Epidermal melanocyte (primary cell): ENCODE measurements around the gene GFY.

Experiments used
- DNase-seq: peaks from one replicate; pipeline ENCODE4 v3.0.0; 2011; ENCODE audit warnings: low spot score; ENCODE audit not compliant: insufficient read length

GFY gene

GRCh38 chr19:49428547-49429451, 3.6 kb downstream of the GFY start:
- peak; percentile 8 for DNase-seq

- peak; percentile 17 for DNase-seq
Measured at GRCh38 chr19:49430172-49430677, 5.0 kb downstream of the GFY start.

- DNase-seq, result peak; percentile 9
Measured at GRCh38 chr19:49430678-49431329, 5.6 kb downstream of the GFY start.

GRCh38 chr19:49431330-49431749, 6.2 kb downstream of the GFY start:
- DNase-seq, result no peak

- DNase-seq, result peak; percentile 10
Measured at GRCh38 chr19:49432141-49433073, 7.2 kb downstream of the GFY start.

- peak; percentile 7 for DNase-seq
Measured at GRCh38 chr19:49433240-49433901, 8.2 kb downstream of the GFY start.

- DNase-seq, result peak; percentile 15
Measured at GRCh38 chr19:49434907-49435583, 9.9 kb downstream of the GFY start.

GRCh38 chr19:49435670-49436069, 10.5 kb downstream of the GFY start:
- peak; percentile 8 for DNase-seq

GRCh38 chr19:49436381-49437017, 11.3 kb downstream of the GFY start:
- DNase-seq, result peak; percentile 12

GRCh38 chr19:49437231-49437630, 12.0 kb downstream of the GFY start:
- peak; percentile 14 for DNase-seq

GRCh38 chr19:49438261-49438660, 13.1 kb downstream of the GFY start:
- DNase-seq, result no peak

GRCh38 chr19:49439836-49440235, 14.6 kb downstream of the GFY start:
- peak; percentile 17 for DNase-seq

- DNase-seq, result peak; percentile 17
Measured at GRCh38 chr19:49440439-49441209, 15.4 kb downstream of the GFY start.

- peak; percentile 16 for DNase-seq
Measured at GRCh38 chr19:49441210-49441959, 16.2 kb downstream of the GFY start, which contains the start of gene SLC17A7. Gene SLC17A7 (minus strand): TSS chr19:49441527. CDS start chr19:49441379, 148 bp downstream.

GRCh38 chr19:49441960-49442350, 16.8 kb downstream of the GFY start:
- DNase-seq, result peak; percentile 20

GRCh38 chr19:49442354-49442753, 17.2 kb downstream of the GFY start:
- DNase-seq, result peak; percentile 56

GRCh38 chr19:49442771-49443365, 17.7 kb downstream of the GFY start:
- peak; percentile 92 for DNase-seq
